Activated T-helper 1 cell treated with anti-CD3 and anti-CD28 coated beads, Interleukin-12 subunit alpha, Interleukin-12 subunit beta, Interleukin-2, Interleukin-4 antibody, amounts not matched to agents 30 ng/mL and 10 ng/mL and 1 ng/mL, durations not matched to agents 14 hours and 24 hours and 36 hours (primary cell): ENCODE measurements around the gene DYRK2. TPM values are rescaled to one million over a fixed set of nuclear protein-coding genes. Genes with fewer than 3 reads are reported as not detected.
A peak's percentile ranks its signal among the peaks of the same experiment; 100 is the strongest.

Source experiments
- DNase-seq: peaks from one replicate; pipeline ENCODE4 v3.0.0; 2021; ENCODE audit warnings: low spot score
- H3K27ac Mint-ChIP-seq: one replicate; pipeline ENCODE4 v1.8.0; 2021; ENCODE audit warnings: mild to moderate bottlenecking, mixed read lengths
- H3K27me3 Mint-ChIP-seq: one replicate; pipeline ENCODE4 v1.8.0; 2022; ENCODE audit warnings: mild to moderate bottlenecking, moderate library complexity, mixed read lengths; ENCODE audit not compliant: insufficient read depth
- H3K36me3 Mint-ChIP-seq: one replicate; pipeline ENCODE4 v1.8.0; 2021; ENCODE audit warnings: low read depth, mixed read lengths
- H3K4me1 Mint-ChIP-seq: one replicate; pipeline ENCODE4 v1.8.0; 2021; ENCODE audit warnings: low read depth, mixed read lengths
- H3K4me3 Mint-ChIP-seq: one replicate; pipeline ENCODE4 v1.8.0; 2021; ENCODE audit warnings: mild to moderate bottlenecking, moderate library complexity, mixed read lengths
- H3K9me3 Mint-ChIP-seq: one replicate; pipeline ENCODE4 v1.8.0; 2021; ENCODE audit warnings: mixed read lengths
- intact Hi-C: fragments of 100-400 bp; cut with micrococcal nuclease; formaldehyde crosslinking; loops from one replicate; pipeline ENCODE4 v1.15.1; 2024
- total RNA-seq: library from RNA; stranded (reverse); gene quantifications from 2 replicates; pipeline ENCODE4 v1.2.3, GENCODE V29; 2022

The DYRK2 gene
- total RNA-seq, 1 donor from 2014 or later: 43.0 TPM

DNA sequence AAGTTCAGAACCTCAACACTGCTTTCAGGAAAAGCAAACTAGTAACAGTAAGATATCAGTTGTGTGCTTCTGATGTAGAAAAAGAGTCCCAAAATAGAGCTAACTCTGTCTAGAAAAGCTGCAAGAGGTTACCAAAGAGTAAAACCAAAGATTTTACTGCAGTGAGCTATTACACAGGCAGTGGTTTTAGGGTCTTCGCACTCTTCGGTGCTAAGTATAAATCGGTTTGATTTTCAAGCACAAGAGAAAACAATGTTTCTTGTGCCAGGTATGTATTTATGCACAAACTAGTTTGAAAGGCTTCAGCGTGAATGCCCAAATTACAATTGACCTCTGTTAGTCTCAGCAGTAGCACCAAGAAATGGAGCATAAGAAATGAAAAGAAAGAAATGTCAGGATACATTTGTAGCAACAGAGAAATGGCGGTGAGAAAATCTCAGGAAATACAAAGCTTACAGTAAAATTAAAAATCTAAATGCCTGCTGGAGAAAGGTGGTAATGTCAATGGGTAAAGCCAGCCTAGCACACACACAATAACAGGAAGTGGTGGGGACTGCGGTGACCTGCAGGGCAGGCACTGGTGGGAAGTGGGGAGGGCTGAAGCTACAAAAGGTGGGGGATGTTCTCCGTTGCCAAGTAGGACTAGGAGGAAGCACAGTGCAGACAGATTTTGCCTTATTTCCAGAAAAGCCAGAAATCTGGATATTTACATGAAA is 18.0 kb upstream of the DYRK2 start:
- Mint-ChIP-seq H3K9me3 (peaks cover 14% of the 10 kb centered on the region), H3K4me3 (peak overlapping the region; percentile 37), H3K27me3 (no peaks in the 10 kb centered on the region), H3K36me3 (peaks cover 10% of the 10 kb centered on the region), H3K27ac (peak overlapping the region; percentile 89), H3K4me1 (peaks cover 62% of the 10 kb centered on the region)
- intact Hi-C loops: loop anchor here (1.0 to 10.0 kb wide), 11 partner anchors 17 to 1174 kb away; partner anchors contain the start of gene MDM2
- DNase-seq: peak; percentile 81

GRCh38 chr12:67632005-67632404 is 16.5 kb upstream of the DYRK2 start:
- H3K9me3 Mint-ChIP-seq: peaks cover 14% of the 10 kb centered on the region
- H3K4me3 Mint-ChIP-seq: no peak overlapping the region
- H3K36me3 Mint-ChIP-seq: peaks cover 10% of the 10 kb centered on the region
- no peak for DNase-seq
- intact Hi-C loops: loop anchor here (5.0 to 10.0 kb wide), 5 partner anchors 275 to 1173 kb away; partner anchors contain the start of gene MDM2
- no peaks in the 10 kb centered on the region for H3K27me3 Mint-ChIP-seq
- H3K4me1 Mint-ChIP-seq: peaks cover 62% of the 10 kb centered on the region
- H3K27ac Mint-ChIP-seq: no peak overlapping the region

DNA sequence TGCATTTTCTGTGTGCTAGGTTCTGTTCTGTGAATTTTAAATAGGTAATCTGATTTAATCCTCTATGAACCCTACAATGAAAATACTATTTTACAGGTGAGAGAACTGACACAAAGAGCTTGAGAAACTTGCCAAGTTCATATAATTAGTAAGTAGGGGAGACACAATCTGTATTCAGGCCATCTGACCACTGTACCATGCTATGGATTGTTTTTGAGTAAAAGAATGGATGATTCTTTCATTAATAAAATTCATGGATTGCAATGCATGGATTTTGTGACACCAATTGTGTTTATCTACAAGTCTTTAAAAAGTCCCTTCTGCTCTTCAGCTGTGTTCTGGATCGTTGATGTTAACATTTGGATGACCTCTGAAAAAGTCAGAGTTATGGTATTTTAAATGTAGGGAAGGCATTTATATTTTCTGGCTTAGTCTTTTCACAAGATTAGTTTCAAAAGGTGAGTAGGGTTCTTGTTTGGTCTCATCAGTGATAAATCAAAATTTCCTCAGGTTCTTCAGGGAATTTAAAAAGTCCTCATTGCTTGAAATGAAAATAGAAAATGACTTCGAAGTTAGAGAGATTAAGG is 15.4 kb upstream of the DYRK2 start:
- Mint-ChIP-seq H3K27me3 (no peaks in the 10 kb centered on the region), H3K27ac (no peak overlapping the region), H3K4me1 (peaks cover 62% of the 10 kb centered on the region), H3K36me3 (peaks cover 10% of the 10 kb centered on the region), H3K4me3 (no peak overlapping the region), H3K9me3 (peaks cover 14% of the 10 kb centered on the region)
- intact Hi-C loops: loop anchor here (5.0 to 10.0 kb wide), 5 partner anchors 276 to 1172 kb away; partner anchors contain the start of gene MDM2
- no peak for DNase-seq

GRCh38 chr12:67633708-67634107 is 14.8 kb upstream of the DYRK2 start:
- Mint-ChIP-seq H3K4me3 (no peak overlapping the region), H3K27ac (no peak overlapping the region), H3K27me3 (no peaks in the 10 kb centered on the region), H3K4me1 (peaks cover 59% of the 10 kb centered on the region), H3K9me3 (peaks cover 11% of the 10 kb centered on the region), H3K36me3 (peaks cover 8% of the 10 kb centered on the region)
- no peak for DNase-seq
- intact Hi-C loops: loop anchor here (5.0 to 10.0 kb wide), 5 partner anchors 276 to 1171 kb away; partner anchors contain the start of gene MDM2

DNA sequence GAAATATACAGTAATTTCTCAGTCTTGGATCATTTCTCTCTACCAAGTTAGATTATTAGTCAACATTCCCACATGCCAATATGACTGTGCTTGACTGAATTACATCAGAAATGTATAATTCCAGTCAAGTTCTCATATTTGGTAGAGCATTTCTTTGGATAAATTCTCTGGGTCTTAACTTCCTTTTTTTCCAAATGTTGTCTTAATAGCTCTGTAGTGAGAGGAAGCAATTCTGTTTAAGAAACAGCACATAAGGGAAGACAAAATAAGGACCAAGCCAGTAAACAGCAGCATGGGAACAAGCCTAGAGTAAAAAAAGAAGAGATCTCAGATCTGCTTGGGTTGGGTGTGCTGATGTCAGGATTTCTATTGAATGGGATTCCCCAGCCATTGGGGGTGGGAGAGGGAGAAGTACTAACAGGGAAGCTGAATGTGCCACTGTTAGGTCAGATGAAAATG is 14.2 kb upstream of the DYRK2 start:
- Mint-ChIP-seq H3K4me1 (peaks cover 54% of the 10 kb centered on the region), H3K27ac (no peak overlapping the region), H3K36me3 (peaks cover 5% of the 10 kb centered on the region), H3K9me3 (peaks cover 5% of the 10 kb centered on the region), H3K27me3 (no peaks in the 10 kb centered on the region), H3K4me3 (no peak overlapping the region)
- intact Hi-C loops: loop anchor here (5.0 to 10.0 kb wide), 5 partner anchors 277 to 1170 kb away; partner anchors contain the start of gene MDM2
- DNase-seq: no peak

- DNase-seq: no peak
These were observed 10.8 kb upstream of the DYRK2 start for GRCh38 chr12:67637718-67638117.

DNA sequence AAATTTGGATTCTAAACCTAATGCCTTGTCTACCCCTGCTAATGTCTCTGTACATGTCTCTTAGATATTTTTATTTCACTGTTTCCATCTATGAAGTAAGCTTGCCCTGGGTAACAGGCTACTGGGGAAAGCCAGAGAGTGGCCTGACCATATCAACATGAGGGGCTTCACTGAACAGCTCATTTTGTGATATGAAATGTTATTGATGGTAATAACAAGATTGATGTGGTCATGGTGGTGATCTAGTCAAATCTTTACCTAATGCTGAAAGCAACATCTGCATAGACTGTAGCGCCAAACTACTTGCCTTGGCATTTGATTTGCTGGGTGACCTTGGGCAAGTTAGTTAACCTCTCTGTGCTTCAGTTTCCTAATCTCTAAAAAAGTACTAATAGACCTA is 9.9 kb upstream of the DYRK2 start:
- no peaks in the 10 kb centered on the region for H3K36me3 Mint-ChIP-seq
- peaks cover 25% of the 10 kb centered on the region for H3K4me1 Mint-ChIP-seq
- no peaks in the 10 kb centered on the region for H3K9me3 Mint-ChIP-seq
- intact Hi-C loops: loop anchor here (10.0 kb wide), 1 partner anchor 1166 kb away; the partner anchor contains the start of gene MDM2
- no peak overlapping the region for H3K27ac Mint-ChIP-seq
- DNase-seq: no peak
- peaks cover 3% of the 10 kb centered on the region for H3K27me3 Mint-ChIP-seq
- no peak overlapping the region for H3K4me3 Mint-ChIP-seq

More at GRCh38 chr12:67637718-67638117, 10.8 kb upstream of the DYRK2 start:
- H3K9me3 Mint-ChIP-seq: no peaks in the 10 kb centered on the region
- no peak overlapping the region for H3K4me3 Mint-ChIP-seq
- H3K4me1 Mint-ChIP-seq: peaks cover 35% of the 10 kb centered on the region
- H3K27ac Mint-ChIP-seq: no peak overlapping the region
- no peaks in the 10 kb centered on the region for H3K36me3 Mint-ChIP-seq
- peaks cover 3% of the 10 kb centered on the region for H3K27me3 Mint-ChIP-seq
- intact Hi-C loops: loop anchor here (10.0 kb wide), 1 partner anchor 1167 kb away; the partner anchor contains the start of gene MDM2

DNA sequence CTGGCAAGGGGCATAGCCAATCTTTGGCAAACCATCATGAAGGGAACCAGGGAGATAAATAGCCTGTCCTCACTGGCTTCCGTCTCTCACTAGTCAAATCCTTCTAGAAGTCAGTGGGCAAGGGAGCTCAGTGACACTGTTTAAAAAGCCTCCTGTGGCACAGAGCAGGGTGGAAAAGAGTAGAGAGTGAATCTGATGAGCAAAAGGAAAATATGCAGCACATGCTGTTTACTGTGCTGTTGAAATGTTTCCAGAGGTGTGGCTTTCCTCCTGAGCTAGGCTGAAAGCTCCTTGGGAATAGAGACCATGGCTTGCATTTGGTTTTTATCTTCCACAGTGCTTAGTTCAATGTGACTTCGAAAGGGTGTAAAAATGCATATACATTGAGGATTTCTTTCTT is 7.7 kb upstream of the DYRK2 start:
- Mint-ChIP-seq H3K4me3 (no peak overlapping the region), H3K27ac (no peak overlapping the region), H3K4me1 (peaks cover 12% of the 10 kb centered on the region), H3K9me3 (no peaks in the 10 kb centered on the region), H3K36me3 (peaks cover 2% of the 10 kb centered on the region), H3K27me3 (peaks cover 3% of the 10 kb centered on the region)
- DNase-seq: no peak
- intact Hi-C loops: no loop called here

DNA sequence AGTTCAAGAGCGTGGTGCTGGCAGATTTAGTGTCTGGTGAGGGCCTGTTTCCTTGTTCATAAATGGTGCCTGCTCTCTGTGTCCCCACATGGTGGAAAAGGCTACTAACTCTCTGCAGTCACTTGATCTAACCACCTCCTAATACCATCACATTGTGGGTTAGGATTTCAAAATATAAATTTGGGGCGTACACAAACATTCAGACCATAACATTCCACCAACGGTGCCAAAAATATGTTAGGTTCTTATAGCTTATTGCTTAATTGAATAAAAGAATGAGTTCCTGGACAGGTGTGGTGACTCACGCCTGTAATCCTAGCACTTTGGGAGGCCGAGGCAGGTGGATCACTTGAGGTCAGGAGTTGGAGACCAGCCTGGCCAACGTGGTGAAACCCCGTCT is 3.4 kb upstream of the DYRK2 start:
- no peak for DNase-seq
- Mint-ChIP-seq H3K9me3 (no peaks in the 10 kb centered on the region), H3K4me1 (peaks cover 27% of the 10 kb centered on the region), H3K27me3 (peaks cover 3% of the 10 kb centered on the region), H3K27ac (no peak overlapping the region), H3K36me3 (peaks cover 3% of the 10 kb centered on the region), H3K4me3 (no peak overlapping the region)
- intact Hi-C loops: no loop called here

DNA sequence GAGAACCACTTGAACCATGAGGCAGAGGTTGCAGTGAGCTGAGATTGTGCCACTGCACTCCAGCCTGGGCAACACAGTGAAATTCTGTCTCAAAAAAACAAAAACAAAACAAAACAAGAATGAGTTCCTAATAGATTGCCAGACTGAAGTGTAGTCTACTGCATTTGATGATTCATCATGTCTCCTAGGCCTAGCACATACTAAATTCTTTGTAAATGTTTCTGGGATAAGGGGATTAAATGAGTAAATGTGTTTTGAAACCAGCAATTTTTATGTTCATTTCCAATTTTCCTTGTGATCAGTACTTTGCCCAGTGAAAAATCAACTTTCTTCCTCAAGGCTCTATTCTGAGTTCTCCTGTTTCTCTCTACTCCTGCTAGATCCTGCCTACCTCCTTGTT is 2.9 kb upstream of the DYRK2 start:
- Mint-ChIP-seq H3K9me3 (no peaks in the 10 kb centered on the region), H3K36me3 (peaks cover 8% of the 10 kb centered on the region), H3K4me3 (no peak overlapping the region), H3K27me3 (peaks cover 3% of the 10 kb centered on the region), H3K27ac (no peak overlapping the region), H3K4me1 (peaks cover 27% of the 10 kb centered on the region)
- intact Hi-C loops: no loop called here
- DNase-seq: no peak

DNA sequence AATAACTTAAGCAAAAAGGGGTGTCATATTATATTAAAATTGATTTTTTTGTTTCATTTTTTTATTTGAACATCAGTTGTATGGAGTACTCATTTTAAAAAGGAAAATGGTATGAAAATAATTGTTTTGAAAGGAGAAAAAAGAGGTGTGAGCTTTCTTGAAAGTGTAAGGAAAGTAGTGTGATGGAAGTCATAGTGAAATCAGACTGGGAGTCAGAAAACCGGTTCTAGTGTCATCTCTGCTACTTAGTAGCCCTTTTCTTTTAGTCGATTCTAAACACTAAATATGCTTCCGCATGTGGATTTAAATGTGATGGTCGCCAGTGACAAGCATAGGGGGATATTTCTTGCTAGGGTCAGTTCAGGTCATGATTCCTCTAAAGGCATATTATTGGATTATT is 1.8 kb upstream of the DYRK2 start:
- intact Hi-C loops: loop anchor here (1.0 kb wide), 1 partner anchor 16 kb away; no protein-coding TSS in a partner anchor
- no peaks in the 10 kb centered on the region for H3K9me3 Mint-ChIP-seq
- peaks cover 3% of the 10 kb centered on the region for H3K27me3 Mint-ChIP-seq
- peak overlapping the region; percentile 37 for H3K27ac Mint-ChIP-seq
- peak overlapping the region; percentile 83 for H3K4me3 Mint-ChIP-seq
- H3K4me1 Mint-ChIP-seq: peaks cover 34% of the 10 kb centered on the region
- DNase-seq: no peak
- peaks cover 16% of the 10 kb centered on the region for H3K36me3 Mint-ChIP-seq

DNA sequence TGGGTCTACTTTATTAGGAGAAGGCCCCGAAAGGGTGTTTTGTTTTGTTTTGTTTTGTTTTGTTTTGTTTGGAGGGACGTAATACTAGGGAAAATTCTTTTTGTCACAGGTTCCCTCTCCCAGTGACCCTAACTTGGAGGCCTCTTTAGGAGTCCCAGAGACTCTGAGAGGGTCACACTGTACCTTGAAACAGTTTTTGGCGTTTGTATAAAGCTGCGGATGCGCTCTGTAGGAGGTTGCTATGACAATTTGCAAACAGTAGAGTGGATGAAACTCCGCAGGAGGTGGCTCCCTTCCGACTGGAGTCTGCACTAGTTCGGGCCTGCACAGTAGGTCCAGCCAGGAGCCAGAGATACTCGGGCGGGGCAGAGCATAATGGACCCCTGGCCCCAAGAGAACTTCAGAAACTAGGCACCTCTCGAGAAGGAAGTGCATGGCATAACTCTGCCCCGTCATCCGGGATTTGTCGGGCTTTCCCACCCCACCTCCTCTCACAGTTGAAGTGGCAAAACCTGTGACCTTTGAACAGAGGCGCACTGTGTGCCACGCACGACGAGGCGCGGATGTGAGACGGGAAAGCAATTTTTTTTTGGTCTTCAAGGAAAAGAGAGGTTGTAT is 1.3 kb upstream of the DYRK2 start:
- H3K27ac Mint-ChIP-seq: peak overlapping the region; percentile 89
- DNase-seq: no peak
- H3K36me3 Mint-ChIP-seq: peaks cover 16% of the 10 kb centered on the region
- peaks cover 36% of the 10 kb centered on the region for H3K4me1 Mint-ChIP-seq
- peak overlapping the region; percentile 83 for H3K4me3 Mint-ChIP-seq
- peaks cover 3% of the 10 kb centered on the region for H3K27me3 Mint-ChIP-seq
- intact Hi-C loops: loop anchor here (1.0 kb wide), 1 partner anchor 17 kb away; no protein-coding TSS in a partner anchor
- no peaks in the 10 kb centered on the region for H3K9me3 Mint-ChIP-seq
